Colonic mucosa (tissue), 4 donors: ENCODE data around the gene TMPRSS11A. TPM values are rescaled to one million over a fixed set of nuclear protein-coding genes. Genes with fewer than 3 reads are reported as not detected.

ENCODE experiments used
- DNase-seq: peaks from one replicate; pipeline ENCODE4 v3.0.0-alpha.2; 2020
- H3K27ac ChIP-seq: fragments of 200-600 bp; one replicate; pipeline ENCODE4 v1.8.0; 2021
- H3K27me3 ChIP-seq: fragments of 200-600 bp; one replicate; pipeline ENCODE4 v1.8.0; 2021
- H3K36me3 ChIP-seq: fragments of 200-600 bp; one replicate; pipeline ENCODE4 v1.8.0; 2021
- H3K4me1 ChIP-seq: fragments of 200-600 bp; one replicate; pipeline ENCODE4 v1.8.0; 2021; ENCODE audit warnings: mild to moderate bottlenecking
- H3K4me3 ChIP-seq: fragments of 200-600 bp; one replicate; pipeline ENCODE4 v1.8.0; 2021
- H3K9ac ChIP-seq, 2 donors: one replicate each; pipeline ENCODE4 v1.7.0; 2013; ENCODE audit warnings: control low read depth in 2 of 2, low read depth in 2 of 2, low read length in 2 of 2
- H3K9me3 ChIP-seq: fragments of 200-600 bp; one replicate; pipeline ENCODE4 v1.8.0; 2021
- intact Hi-C: fragments of 100-400 bp; cut with DNase I; formaldehyde crosslinking; loops from one replicate; pipeline ENCODE4 v1.14.1; 2022
- total RNA-seq, 2 donors: library from RNA; stranded (reverse); fragmentation: NEBNext Ultra II Directional in 1 of 2; extraction: Animal tissue kit (Norgen Biotek cat#: 25700) in 1 of 2; gene quantifications; one replicate each; pipeline ENCODE4 v1.2.1, GENCODE V29; 2021
- TF ChIP-seq, protein P1 (sequence below): fragments of 200-600 bp; IDR thresholded peaks from one replicate; pipeline ENCODE4 v1.8.0; 2022; ENCODE audit warnings: antibody characterized with exemption, mild to moderate bottlenecking
- donor health status: healthy.
- donor health status: DM: no; HTN: no; CAD: no.
- donor health status: DM: no; HTN: no; CAD: no.

The TMPRSS11A gene
- total RNA-seq, 2 donors from 2014 or later: not detected

- Histone ChIP-seq H3K9ac (no peak overlapping the region), H3K9me3 (no peaks in the 10 kb centered on the region), H3K36me3 (no peaks in the 10 kb centered on the region), H3K27ac (no peak overlapping the region), H3K27me3 (no peaks in the 10 kb centered on the region), H3K4me3 (no peak overlapping the region), H3K4me1 (no peaks in the 10 kb centered on the region)
- intact Hi-C loops: no loop called here
- TF ChIP-seq, protein P1, sequence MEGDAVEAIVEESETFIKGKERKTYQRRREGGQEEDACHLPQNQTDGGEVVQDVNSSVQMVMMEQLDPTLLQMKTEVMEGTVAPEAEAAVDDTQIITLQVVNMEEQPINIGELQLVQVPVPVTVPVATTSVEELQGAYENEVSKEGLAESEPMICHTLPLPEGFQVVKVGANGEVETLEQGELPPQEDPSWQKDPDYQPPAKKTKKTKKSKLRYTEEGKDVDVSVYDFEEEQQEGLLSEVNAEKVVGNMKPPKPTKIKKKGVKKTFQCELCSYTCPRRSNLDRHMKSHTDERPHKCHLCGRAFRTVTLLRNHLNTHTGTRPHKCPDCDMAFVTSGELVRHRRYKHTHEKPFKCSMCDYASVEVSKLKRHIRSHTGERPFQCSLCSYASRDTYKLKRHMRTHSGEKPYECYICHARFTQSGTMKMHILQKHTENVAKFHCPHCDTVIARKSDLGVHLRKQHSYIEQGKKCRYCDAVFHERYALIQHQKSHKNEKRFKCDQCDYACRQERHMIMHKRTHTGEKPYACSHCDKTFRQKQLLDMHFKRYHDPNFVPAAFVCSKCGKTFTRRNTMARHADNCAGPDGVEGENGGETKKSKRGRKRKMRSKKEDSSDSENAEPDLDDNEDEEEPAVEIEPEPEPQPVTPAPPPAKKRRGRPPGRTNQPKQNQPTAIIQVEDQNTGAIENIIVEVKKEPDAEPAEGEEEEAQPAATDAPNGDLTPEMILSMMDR: no peak
- no peak for DNase-seq
Observed at GRCh38 chr4:67877086-67877485, 86.2 kb downstream of the TMPRSS11A start.

GRCh38 chr4:67874986-67875385 is 88.3 kb downstream of the TMPRSS11A start:
- H3K27me3 ChIP-seq: no peaks in the 10 kb centered on the region
- no peaks in the 10 kb centered on the region for H3K4me1 ChIP-seq
- no peak overlapping the region for H3K27ac ChIP-seq
- no peak for DNase-seq
- H3K9me3 ChIP-seq: no peaks in the 10 kb centered on the region
- intact Hi-C loops: no loop called here
- TF ChIP-seq, protein P1: no peak
- H3K36me3 ChIP-seq: no peaks in the 10 kb centered on the region
- no peak overlapping the region for H3K9ac ChIP-seq
- no peak overlapping the region for H3K4me3 ChIP-seq

GRCh38 chr4:67873116-67873515 is 90.2 kb downstream of the TMPRSS11A start:
- Histone ChIP-seq H3K36me3 (no peaks in the 10 kb centered on the region), H3K9me3 (no peaks in the 10 kb centered on the region), H3K27ac (no peak overlapping the region), H3K4me1 (no peaks in the 10 kb centered on the region), H3K4me3 (no peak overlapping the region), H3K27me3 (no peaks in the 10 kb centered on the region), H3K9ac (no peak overlapping the region)
- TF ChIP-seq, protein P1: no peak
- DNase-seq: no peak
- intact Hi-C loops: no loop called here

- no peak for DNase-seq
- no peaks in the 10 kb centered on the region for H3K4me1 ChIP-seq
- H3K27ac ChIP-seq: no peak overlapping the region
- no peak overlapping the region for H3K4me3 ChIP-seq
- no peaks in the 10 kb centered on the region for H3K9me3 ChIP-seq
- no peak overlapping the region for H3K9ac ChIP-seq
- H3K27me3 ChIP-seq: no peaks in the 10 kb centered on the region
- TF ChIP-seq, protein P1: no peak
- intact Hi-C loops: no loop called here
- no peaks in the 10 kb centered on the region for H3K36me3 ChIP-seq
Observed at GRCh38 chr4:67871867-67872266, 91.4 kb downstream of the TMPRSS11A start.

DNA sequence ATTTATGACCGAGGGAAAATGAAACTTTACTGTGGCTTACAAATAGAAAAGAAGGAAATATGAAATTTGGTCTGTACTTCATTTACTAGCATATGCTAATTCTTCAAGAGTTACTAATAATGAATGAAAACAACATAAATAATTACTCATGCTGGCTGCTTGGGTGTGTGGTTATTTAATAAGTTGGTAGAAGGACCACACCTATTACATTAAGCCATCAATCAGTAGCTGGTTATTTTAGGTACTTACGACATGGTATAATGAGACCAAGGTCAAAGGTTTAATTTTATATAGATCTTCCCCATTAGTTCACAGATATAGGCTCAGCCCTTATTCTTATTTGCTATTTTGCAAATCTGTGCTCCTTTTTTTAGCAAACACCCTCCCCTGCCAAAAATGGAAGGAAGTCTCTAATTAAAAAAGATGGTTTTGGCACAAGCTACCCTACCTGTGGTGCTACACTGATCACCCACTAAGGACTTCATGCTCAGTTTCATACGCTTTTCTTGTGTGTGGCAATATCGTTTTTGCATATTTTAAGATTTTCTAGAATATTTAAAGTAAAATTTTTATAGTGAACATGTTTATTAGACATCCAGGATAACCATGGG is 93.6 kb downstream of the TMPRSS11A start:
- Histone ChIP-seq H3K9me3 (no peaks in the 10 kb centered on the region), H3K36me3 (no peaks in the 10 kb centered on the region), H3K27me3 (no peaks in the 10 kb centered on the region), H3K9ac (no peak overlapping the region), H3K27ac (no peak overlapping the region), H3K4me3 (no peak overlapping the region), H3K4me1 (no peaks in the 10 kb centered on the region)
- DNase-seq: no peak
- intact Hi-C loops: no loop called here
- TF ChIP-seq, protein P1: no peak
